ENCODE data around the gene RGL2. TPM values are rescaled to one million over a fixed set of nuclear protein-coding genes. Genes with fewer than 3 reads are reported as not detected.

The RGL2 gene
- total and polyA plus RNA-seq, 2 donors (not counting 1 experiment from before 2014, with no cell fraction given), result 98.5 to 133 TPM

- Histone ChIP-seq H4K20me1 (ENCODE audit: control insufficient read depth, insufficient read depth, low read length, poor library complexity, severe bottlenecking) (peaks cover 52% of the 10 kb centered on the region), H3K9ac (ENCODE audit: low read length) (peak overlapping the region; percentile 100), H3K27me3 (replicated peaks in 1 of 4; ENCODE audit: control extremely low read depth in 1 of 4, control insufficient read depth in 3 of 4, insufficient read depth in 4 of 4, low read length in 3 of 4) (no peaks in the 10 kb centered on the region), H2AFZ (ENCODE audit: insufficient read depth, low read depth, low read length, poor library complexity, severe bottlenecking) (no peak overlapping the region), H3K4me1 (ENCODE audit: control insufficient read depth in 2 of 2, insufficient read depth in 2 of 2, low read length in 2 of 2) (peaks cover 44 to 59% of the 10 kb centered on the region in 2 donors), H3K4me2 (replicated peaks; ENCODE audit: low read depth, low read length, poor library complexity, severe bottlenecking) (peak overlapping the region; percentile 99), H3K36me3 (replicated peaks in 1 of 2; ENCODE audit: control extremely low read depth in 1 of 2, control insufficient read depth in 1 of 2, extremely low read depth in 1 of 2, insufficient read depth in 2 of 2, low read length in 1 of 2) (peaks cover 0 to 50% of the 10 kb centered on the region in 2 experiments), H3K79me2 (ENCODE audit: control insufficient read depth, insufficient read depth, low read length) (peaks cover 94% of the 10 kb centered on the region), H3K4me3 (ENCODE audit: control extremely low read depth in 1 of 5, extremely low read depth in 1 of 5, insufficient read depth in 1 of 5, low read depth in 2 of 5, low read length in 4 of 5) (peak overlapping the region; percentile 74 to 100 (median 97)), H3K9me3 (ENCODE audit: control extremely low read depth in 1 of 3, control insufficient read depth in 2 of 3, insufficient read depth in 1 of 3, low read length in 2 of 3) (no peaks in the 10 kb centered on the region), H3K27ac (ENCODE audit: low read length in 2 of 2) (peak overlapping the region; percentile 97 to 100)
- no peaks in the 10 kb centered on the region for H3K27me3 Mint-ChIP-seq
- ChIA-PET POLR2A (interaction anchor here (0.6 to 4.2 kb wide), 11 partner anchors 12 to 899 kb away, joined by 3 to 40 read pairs (median 5); partner anchors contain the start of genes B3GALT4, CUTA, PFDN6 and RGL2), CTCF (interaction anchor here (0.8 to 5.7 kb wide), 9 partner anchors 8 to 474 kb away, joined by 3 to 54 read pairs (median 7); partner anchors contain the start of genes B3GALT4, RGL2 and TAP2)
- intact Hi-C loops (cut with micrococcal nuclease), result loop anchor here (1.0 to 5.0 kb wide), 2 partner anchors 23 to 115 kb away; partner anchors contain the start of genes PFDN6 and WDR46
- DNase-seq, result peak; percentile 91
- TF ChIP-seq CTCF (IDR thresholded peaks at IDR 0.05) (no peak), EZH2 (IDR thresholded peaks at IDR 0.05; ENCODE audit: borderline replicate concordance, insufficient read depth, low read depth, low read length, poor library complexity, severe bottlenecking) (no peak)
- H3K4me3 Mint-ChIP-seq, result peak overlapping the region; percentile 100
- peak overlapping the region; percentile 98 for H3K27ac Mint-ChIP-seq
- 23% methylated on average over 23 of the region's 29 CpGs for whole genome bisulfite sequencing (ENCODE audit: insufficient coverage)
- peak; percentile 19 for ATAC-seq (ENCODE audit: low read depth)
- no peaks in the 10 kb centered on the region for H3K9me3 Mint-ChIP-seq (ENCODE audit: insufficient read depth)
- H3K4me1 Mint-ChIP-seq, result peaks cover 65% of the 10 kb centered on the region
Measured at GRCh38 chr6:33312361-33313104, 13.8 kb upstream of the RGL2 start.

- no peak for ATAC-seq (ENCODE audit: low read depth)
- Mint-ChIP-seq H3K27ac (peak overlapping the region; percentile 22), H3K9me3 (ENCODE audit: insufficient read depth) (no peaks in the 10 kb centered on the region), H3K4me1 (peaks cover 46% of the 10 kb centered on the region), H3K27me3 (no peaks in the 10 kb centered on the region), H3K4me3 (no peak overlapping the region)
- peaks cover 78% of the 10 kb centered on the region for H3K79me2 ChIP-seq (ENCODE audit: control insufficient read depth, insufficient read depth, low read length)
- intact Hi-C loops (cut with micrococcal nuclease), result no loop called here
- peak overlapping the region in 1 of 2 donors; percentile 59 for H3K27ac ChIP-seq (ENCODE audit: low read length in 2 of 2)
- no peaks in the 10 kb centered on the region for H3K27me3 ChIP-seq (replicated peaks in 1 of 4; ENCODE audit: control extremely low read depth in 1 of 4, control insufficient read depth in 3 of 4, insufficient read depth in 4 of 4, low read length in 3 of 4)
- 95% methylated on average over 4 of the region's 4 CpGs for WGBS (ENCODE audit: insufficient coverage)
- H3K36me3 ChIP-seq (replicated peaks in 1 of 2; ENCODE audit: control extremely low read depth in 1 of 2, control insufficient read depth in 1 of 2, extremely low read depth in 1 of 2, insufficient read depth in 2 of 2, low read length in 1 of 2), result peaks cover 2 to 73% of the 10 kb centered on the region in 2 experiments
- peaks cover 20 to 32% of the 10 kb centered on the region in 2 donors for H3K4me1 ChIP-seq (ENCODE audit: control insufficient read depth in 2 of 2, insufficient read depth in 2 of 2, low read length in 2 of 2)
- H3K9me3 ChIP-seq (ENCODE audit: control extremely low read depth in 1 of 3, control insufficient read depth in 2 of 3, insufficient read depth in 1 of 3, low read length in 2 of 3), result no peaks in the 10 kb centered on the region
- no peak overlapping the region for H2AFZ ChIP-seq (ENCODE audit: insufficient read depth, low read depth, low read length, poor library complexity, severe bottlenecking)
- TF ChIP-seq EZH2 (IDR thresholded peaks at IDR 0.05; ENCODE audit: borderline replicate concordance, insufficient read depth, low read depth, low read length, poor library complexity, severe bottlenecking) (no peak), CTCF (IDR thresholded peaks at IDR 0.05) (no peak)
- ChIA-PET CTCF (no interaction called here), POLR2A (no interaction called here)
- peaks cover 72% of the 10 kb centered on the region for H4K20me1 ChIP-seq (ENCODE audit: control insufficient read depth, insufficient read depth, low read length, poor library complexity, severe bottlenecking)
- H3K9ac ChIP-seq (ENCODE audit: low read length), result no peak overlapping the region
- no peak overlapping the region for H3K4me3 ChIP-seq (ENCODE audit: control extremely low read depth in 1 of 5, extremely low read depth in 1 of 5, insufficient read depth in 1 of 5, low read depth in 2 of 5, low read length in 4 of 5)
- no peak overlapping the region for H3K4me2 ChIP-seq (replicated peaks; ENCODE audit: low read depth, low read length, poor library complexity, severe bottlenecking)
- DNase-seq, result no peak
Measured at GRCh38 chr6:33306356-33306755, 7.6 kb upstream of the RGL2 start.

Measured in B cell (primary cell).